ENCODE results near the gene VOPP1. TPM values are rescaled to one million over a fixed set of nuclear protein-coding genes. Genes with fewer than 3 reads are reported as not detected.

Gene VOPP1
- total RNA-seq, 4 donors from 2014 or later = 23.7 to 42.1 (median 37.5) TPM

DNA sequence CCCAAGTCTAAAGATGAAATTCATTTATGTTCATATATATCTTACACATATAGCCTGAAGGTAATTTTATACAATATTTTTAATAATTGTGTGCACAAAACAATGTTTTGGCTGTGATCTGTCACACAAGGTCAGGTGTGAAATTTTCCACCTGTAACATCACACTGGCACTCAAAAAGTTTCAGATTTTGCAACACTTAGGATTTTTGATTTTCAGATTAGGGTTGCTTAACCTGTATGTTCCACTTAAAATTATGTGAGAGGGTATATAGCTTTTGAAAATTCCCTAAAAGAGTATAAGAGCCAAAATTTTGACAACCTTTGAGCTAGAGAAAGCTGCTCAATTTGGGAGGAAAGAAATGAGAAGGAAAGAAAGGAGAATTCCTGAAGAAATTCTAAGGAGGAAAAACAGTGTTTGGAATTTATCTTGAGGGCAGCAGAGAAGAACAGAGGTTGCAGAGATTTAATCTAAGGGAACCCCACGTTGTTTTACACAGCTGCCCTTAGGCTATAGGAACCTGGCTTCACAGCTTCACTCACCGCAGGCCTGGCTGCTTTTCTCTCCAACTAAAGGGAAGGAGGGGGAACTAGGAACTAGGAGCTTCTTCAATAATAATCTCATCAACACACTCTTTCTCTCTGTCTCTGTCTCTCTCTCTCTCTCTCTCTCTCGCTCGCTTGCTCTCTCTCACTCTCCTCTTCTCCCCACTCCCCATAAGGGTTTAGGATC is 8.5 kb downstream of the VOPP1 start:
- no peak overlapping the region for H3K27ac ChIP-seq (replicated peaks in 1 of 4)
- H3K36me3 ChIP-seq = no peaks in the 10 kb centered on the region
- TF ChIP-seq POLR2AphosphoS5 (IDR thresholded peaks at IDR 0.05) = no peak
- no peak for TF ChIP-seq EP300 (IDR thresholded peaks at IDR 0.05)
- TF ChIP-seq POLR2A (IDR thresholded peaks at IDR 0.05; ENCODE audit: low read depth) = no peak
- TF ChIP-seq, protein P1, sequence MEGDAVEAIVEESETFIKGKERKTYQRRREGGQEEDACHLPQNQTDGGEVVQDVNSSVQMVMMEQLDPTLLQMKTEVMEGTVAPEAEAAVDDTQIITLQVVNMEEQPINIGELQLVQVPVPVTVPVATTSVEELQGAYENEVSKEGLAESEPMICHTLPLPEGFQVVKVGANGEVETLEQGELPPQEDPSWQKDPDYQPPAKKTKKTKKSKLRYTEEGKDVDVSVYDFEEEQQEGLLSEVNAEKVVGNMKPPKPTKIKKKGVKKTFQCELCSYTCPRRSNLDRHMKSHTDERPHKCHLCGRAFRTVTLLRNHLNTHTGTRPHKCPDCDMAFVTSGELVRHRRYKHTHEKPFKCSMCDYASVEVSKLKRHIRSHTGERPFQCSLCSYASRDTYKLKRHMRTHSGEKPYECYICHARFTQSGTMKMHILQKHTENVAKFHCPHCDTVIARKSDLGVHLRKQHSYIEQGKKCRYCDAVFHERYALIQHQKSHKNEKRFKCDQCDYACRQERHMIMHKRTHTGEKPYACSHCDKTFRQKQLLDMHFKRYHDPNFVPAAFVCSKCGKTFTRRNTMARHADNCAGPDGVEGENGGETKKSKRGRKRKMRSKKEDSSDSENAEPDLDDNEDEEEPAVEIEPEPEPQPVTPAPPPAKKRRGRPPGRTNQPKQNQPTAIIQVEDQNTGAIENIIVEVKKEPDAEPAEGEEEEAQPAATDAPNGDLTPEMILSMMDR (IDR thresholded peaks at IDR 0.05) = no peak
- no peak overlapping the region for H3K4me3 ChIP-seq
- peaks cover 2 to 20% (median 5%) of the 10 kb centered on the region in 4 donors for H3K4me1 ChIP-seq
- no peaks in the 10 kb centered on the region for H3K9me3 ChIP-seq
- H3K27me3 ChIP-seq = no peaks in the 10 kb centered on the region
- intact Hi-C loops (cut with DNase I) = no loop called here
- DNase-seq (ENCODE audit: extremely low spot score) = no peak
- 58% methylated on average over 4 of the region's 4 CpGs for WGBS

DNA sequence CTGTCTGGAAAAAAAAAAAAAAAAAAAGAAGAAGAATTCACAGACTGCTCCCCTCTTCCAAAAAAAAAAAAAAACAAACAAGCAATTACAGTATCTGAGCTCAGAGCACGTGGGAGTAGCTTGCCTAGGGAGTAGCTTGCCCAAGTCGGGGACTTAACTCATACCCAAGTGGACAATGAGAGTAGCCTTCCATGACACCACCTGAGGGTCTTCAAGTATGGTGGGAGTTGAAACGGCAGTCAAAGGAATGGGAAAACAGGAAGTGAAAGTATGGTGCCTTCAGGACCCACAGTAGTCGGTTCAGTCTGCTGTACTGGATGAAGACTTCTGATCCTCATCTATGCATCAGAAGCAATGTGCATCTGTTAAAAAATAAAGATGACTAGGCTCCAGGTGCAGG is 10.6 kb downstream of the VOPP1 start:
- intact Hi-C loops (cut with DNase I) = no loop called here
- Histone ChIP-seq H3K27me3 (no peaks in the 10 kb centered on the region), H3K4me1 (peaks cover 0 to 15% (median 5%) of the 10 kb centered on the region in 4 donors), H3K27ac (replicated peaks in 1 of 4) (no peak overlapping the region), H3K4me3 (no peak overlapping the region), H3K36me3 (no peaks in the 10 kb centered on the region), H3K9me3 (no peaks in the 10 kb centered on the region)
- TF ChIP-seq, protein P1 (IDR thresholded peaks at IDR 0.05) = no peak
- TF ChIP-seq POLR2A (IDR thresholded peaks at IDR 0.05; ENCODE audit: low read depth) (no peak), EP300 (IDR thresholded peaks at IDR 0.05) (no peak), POLR2AphosphoS5 (IDR thresholded peaks at IDR 0.05) (no peak)
- no peak for DNase-seq (ENCODE audit: extremely low spot score)
- WGBS = 88% methylated on average over 4 of the region's 4 CpGs

DNA sequence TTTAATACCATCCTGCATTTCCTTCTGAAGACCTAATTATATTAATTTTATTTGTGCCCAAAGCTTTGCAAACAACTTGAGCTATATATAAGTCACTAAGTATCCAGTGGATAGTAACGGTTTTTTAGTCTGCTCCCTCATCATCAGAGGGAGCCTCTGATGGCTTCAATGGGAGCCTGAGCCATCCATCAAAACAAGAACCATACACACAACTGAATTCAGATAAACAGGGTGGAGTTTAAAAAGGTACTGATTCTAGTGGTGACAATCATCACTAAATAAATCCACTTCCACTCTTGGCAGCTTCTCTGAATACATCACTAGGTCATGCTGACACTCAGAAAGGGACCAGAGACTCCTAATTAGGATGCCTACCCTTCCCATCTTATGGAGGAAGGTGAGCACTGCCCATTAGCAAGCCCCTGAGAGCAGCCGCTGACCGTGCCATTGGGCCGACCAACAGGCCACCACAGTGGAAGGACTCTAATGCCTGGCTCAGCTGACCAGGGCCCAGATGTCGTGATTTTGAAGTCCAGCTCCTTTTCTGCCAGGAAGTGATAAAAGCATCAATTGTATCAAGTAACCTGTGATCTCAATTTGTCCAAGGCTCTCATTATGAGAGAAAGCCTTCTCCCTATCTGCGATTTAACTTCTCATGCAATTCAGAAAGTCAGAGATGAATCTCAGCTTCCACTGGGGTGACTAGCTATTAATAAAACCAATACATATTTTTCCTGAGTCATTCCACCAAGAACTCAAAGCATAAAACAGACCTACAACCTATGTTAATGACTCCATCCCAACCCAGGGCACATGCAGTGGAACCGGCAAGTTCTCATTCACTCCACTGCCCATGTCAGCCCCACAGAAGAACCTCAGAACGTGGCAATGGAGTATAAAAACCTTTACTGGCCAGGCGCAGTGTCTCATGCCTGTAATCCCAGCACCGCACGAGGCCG is 13.1 kb downstream of the VOPP1 start:
- Histone ChIP-seq H3K4me1 (peaks cover 3 to 24% (median 14%) of the 10 kb centered on the region in 4 donors), H3K9me3 (no peaks in the 10 kb centered on the region), H3K36me3 (no peaks in the 10 kb centered on the region), H3K27ac (replicated peaks in 1 of 4) (no peak overlapping the region), H3K4me3 (no peak overlapping the region), H3K27me3 (no peaks in the 10 kb centered on the region)
- no peak for DNase-seq (ENCODE audit: extremely low spot score)
- intact Hi-C loops (cut with DNase I) = no loop called here
- WGBS = 88% methylated on average over 12 of the region's 12 CpGs
- TF ChIP-seq, protein P1 (IDR thresholded peaks at IDR 0.05) = no peak
- no peak for TF ChIP-seq POLR2AphosphoS5 (IDR thresholded peaks at IDR 0.05)
- no peak for TF ChIP-seq POLR2A (IDR thresholded peaks at IDR 0.05; ENCODE audit: low read depth)
- TF ChIP-seq EP300 (IDR thresholded peaks at IDR 0.05) = no peak

DNA sequence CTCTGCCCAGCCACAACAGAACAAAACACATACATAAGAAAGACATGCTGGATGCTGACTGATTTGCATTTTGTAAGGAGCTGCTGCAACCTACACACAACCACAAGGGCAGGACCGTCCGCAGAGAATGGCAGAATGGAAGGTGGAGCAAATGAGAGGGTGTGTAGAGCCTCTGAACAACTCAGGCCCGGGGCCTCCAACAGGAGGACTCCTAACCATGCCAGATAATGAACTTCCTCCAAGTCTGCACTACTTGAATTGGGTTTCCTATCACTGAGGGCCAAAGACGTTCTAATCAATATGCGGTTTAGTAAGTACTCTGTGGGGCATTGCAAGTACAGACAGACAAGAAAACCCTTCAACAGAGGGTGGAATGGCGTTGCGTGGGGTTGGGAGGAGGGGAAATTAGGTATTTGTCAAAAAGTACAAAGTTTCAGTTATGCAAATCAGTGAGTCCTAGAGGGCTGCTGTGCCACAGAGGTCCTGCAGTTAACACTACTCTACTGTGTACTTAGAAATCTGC is 14.6 kb downstream of the VOPP1 start:
- no peaks in the 10 kb centered on the region for H3K27me3 ChIP-seq
- DNase-seq (ENCODE audit: extremely low spot score) = no peak
- no peak overlapping the region for H3K4me3 ChIP-seq
- no peak overlapping the region for H3K27ac ChIP-seq (replicated peaks in 1 of 4)
- no peaks in the 10 kb centered on the region for H3K9me3 ChIP-seq
- intact Hi-C loops (cut with DNase I) = no loop called here
- H3K36me3 ChIP-seq = no peaks in the 10 kb centered on the region
- TF ChIP-seq EP300 (IDR thresholded peaks at IDR 0.05) (no peak), POLR2AphosphoS5 (IDR thresholded peaks at IDR 0.05) (no peak), POLR2A (IDR thresholded peaks at IDR 0.05; ENCODE audit: low read depth) (no peak)
- TF ChIP-seq, protein P1 (IDR thresholded peaks at IDR 0.05) = no peak
- 83% methylated on average over 7 of the region's 7 CpGs for WGBS
- peaks cover 18 to 39% (median 29%) of the 10 kb centered on the region in 4 donors for H3K4me1 ChIP-seq
